HL-60/S4 treated with phorbol 12-myristate 13-acetate at 8.2 ng/mL for 4 days and 3 days (cell line): Measurements from ENCODE around the gene NKX1-2.
"Not testable (repeated sequence)": the region's sequence is repeated elsewhere in the genome, so short reads cannot be mapped to it uniquely, and the experiment has no call there.

ENCODE experiments used
- in situ Hi-C: fragments of 300-500 bp; cut with MboI; formaldehyde crosslinking; loops from 2 replicates; pipeline ENCODE4 v1.15.0; 2022; ENCODE audit warnings: low sequenced_read_pairs

Gene NKX1-2

DNA sequence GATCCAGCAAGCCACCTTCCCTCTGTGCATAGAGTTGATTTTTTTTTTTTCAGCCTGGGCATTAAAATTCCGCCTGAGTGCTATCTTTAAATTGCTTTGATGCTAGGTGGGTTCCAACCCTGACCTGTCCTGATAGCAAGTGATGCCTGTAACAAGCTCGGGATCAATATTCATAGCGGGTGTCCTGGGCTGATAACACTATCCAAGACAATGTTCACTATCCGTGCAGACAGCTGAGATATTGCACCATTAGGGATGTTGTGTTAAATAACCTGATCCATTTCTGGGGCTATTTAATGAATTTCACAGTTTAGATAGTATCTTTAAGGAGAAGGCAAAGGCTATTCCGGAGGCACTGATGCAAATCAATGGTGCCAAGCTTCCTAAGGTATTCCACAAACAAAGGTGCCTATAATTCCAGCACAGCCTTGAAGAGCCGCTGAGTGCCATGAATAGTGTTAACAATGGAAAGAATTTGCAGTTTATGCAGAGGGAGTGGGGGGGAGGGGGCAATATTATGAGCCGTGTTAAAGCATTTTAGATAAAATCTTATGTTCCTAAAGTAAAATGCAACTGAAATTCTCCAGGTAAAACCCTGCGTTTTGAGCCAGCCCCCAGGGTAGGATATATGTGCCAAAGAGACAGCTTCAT lies 4.2 kb upstream of the NKX1-2 start:
- in situ Hi-C loops = no loop called here

GRCh38 chr10:124451276-124451675 lies 1.4 kb upstream of the NKX1-2 start:
- in situ Hi-C loops = no loop called here

- in situ Hi-C loops = no loop called here
These were observed 885 bp upstream of the NKX1-2 start for GRCh38 chr10:124450783-124451057.

GRCh38 chr10:124449170-124450011 lies 444 bp downstream of the NKX1-2 start:
- in situ Hi-C loops = no loop called here

- in situ Hi-C loops = no loop called here
These were observed 1.1 kb downstream of the NKX1-2 start for GRCh38 chr10:124448696-124449169.

DNA sequence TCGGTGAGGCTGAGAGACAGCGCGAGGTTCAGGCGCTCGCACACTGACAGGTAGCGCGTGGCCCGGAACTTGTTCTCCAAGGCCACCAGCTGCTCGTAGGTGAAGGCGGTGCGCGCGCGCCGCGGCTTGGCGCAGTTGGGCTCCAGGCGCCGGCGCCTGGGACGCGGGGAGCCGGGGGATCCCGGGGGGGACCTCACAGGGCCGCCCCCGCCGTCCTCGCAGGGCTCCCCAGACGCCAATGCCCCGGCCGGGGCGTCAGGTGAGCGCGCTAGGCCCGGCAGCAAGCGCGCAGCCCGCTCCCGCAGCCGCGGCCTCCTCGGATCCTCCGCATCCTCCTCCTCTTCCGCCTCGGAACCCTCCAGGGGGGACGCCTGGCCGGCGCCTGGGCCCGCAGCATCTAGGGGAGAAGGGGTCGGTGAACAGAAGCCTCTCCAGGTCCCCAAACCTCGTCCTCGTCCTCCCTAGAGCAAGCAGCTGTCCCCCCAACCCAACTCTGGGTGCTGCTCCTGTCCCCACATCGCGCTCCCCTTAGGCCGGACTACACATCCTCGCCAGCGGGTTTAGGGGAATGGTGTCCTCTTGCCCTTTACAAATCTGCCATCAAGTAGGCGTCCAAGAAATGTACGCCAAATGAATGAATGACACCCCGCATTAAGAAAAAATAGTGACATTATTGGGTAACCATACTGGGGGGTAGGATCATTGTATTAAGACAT lies 1.9 kb downstream of the NKX1-2 start:
- in situ Hi-C loops = no loop called here

DNA sequence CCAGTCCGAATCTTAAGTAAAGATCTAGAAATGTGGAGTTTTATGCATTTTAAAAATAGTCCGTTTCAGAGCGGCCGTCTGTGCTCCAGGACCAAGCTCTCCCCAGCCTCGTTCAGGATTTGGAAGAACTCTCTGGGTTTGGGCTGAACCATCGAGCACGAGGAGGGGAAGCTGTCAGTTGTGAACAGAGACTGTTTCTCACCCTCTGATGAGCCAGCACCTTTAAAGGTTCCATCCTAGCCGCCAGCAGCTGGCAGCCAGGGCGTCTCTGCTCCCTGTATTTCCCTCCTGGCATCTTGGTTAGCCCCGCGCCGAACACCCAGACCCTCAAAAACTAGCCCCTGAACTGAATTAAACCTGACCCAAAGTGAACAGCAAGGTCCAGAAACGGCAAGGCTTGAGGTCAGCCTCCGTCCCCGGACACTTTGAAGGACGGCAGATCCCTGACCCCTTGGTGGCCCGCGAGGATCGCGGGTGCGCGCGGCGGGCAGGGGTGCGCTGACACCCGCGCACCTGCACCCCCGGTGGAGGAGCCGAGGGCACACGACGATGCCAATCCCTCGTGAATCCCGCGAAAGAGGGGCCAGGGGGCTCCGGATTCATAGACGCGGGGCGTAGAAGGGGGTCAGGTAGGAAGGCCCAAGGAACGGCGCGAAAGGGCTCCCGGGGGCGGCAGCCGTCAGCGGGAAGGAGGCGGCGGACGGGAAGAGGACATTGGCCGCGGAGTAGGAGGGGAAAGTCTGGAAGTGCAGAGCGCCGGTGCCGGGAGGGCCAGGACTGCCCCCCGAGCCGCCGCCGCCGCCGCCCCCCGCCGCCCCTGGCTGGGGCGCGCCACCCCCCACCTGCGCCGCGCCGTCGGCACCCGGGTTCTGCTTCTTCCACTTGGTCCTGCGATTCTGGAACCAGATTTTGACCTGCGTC lies 2.7 kb downstream of the NKX1-2 start:
- in situ Hi-C loops = no loop called here

DNA sequence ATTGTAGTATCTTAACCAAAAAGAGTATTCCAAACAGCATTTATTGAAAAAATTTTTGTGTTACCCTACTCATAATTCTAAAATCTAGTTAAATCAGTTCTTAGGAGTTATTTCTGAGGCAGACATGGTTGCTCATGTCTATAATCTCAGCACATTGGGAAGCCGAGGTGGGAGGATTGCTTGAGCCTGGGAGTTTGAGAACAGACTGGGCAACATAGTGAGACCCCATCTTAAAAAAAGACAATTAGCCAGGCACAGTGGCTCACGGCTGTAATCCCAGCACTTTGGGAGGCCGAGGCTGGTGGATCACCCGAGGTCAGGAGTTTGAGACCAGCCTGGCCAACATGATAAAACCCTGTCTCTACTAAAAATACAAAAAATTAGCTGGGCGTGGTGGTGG lies 8.1 kb downstream of the NKX1-2 start:
- in situ Hi-C loops = not testable (repeated sequence)

- in situ Hi-C loops = no loop called here
These were observed 13.6 kb downstream of the NKX1-2 start for GRCh38 chr10:124436191-124436638.

DNA sequence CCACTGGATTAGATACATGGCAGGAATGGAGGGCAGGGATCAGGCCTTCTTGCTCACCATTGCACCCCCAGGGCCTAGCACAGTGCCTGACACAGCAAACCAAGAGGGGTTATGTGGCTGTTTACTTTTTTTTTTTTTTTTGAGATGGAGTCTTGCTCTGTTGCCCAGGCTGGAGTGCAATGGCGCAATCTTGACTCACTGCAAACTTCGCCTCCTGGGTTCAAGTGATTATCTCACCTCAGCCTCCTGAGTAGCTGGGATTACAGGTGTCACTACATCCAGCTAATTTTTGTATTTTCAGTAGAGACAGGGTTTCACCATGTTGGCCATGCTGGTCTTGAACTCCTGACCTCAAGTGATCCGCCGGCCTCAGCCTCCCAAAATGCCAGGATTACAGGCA lies 14.2 kb downstream of the NKX1-2 start:
- in situ Hi-C loops = not testable (repeated sequence)

GRCh38 chr10:124433461-124433860 lies 16.4 kb downstream of the NKX1-2 start:
- in situ Hi-C loops = no loop called here

GRCh38 chr10:124430077-124430476 lies 19.8 kb downstream of the NKX1-2 start:
- in situ Hi-C loops = no loop called here

- in situ Hi-C loops = no loop called here
These were observed 20.3 kb downstream of the NKX1-2 start for GRCh38 chr10:124429576-124429975.

GRCh38 chr10:124428207-124428777 lies 21.5 kb downstream of the NKX1-2 start:
- in situ Hi-C loops = no loop called here

GRCh38 chr10:124425227-124425962 lies 24.4 kb downstream of the NKX1-2 start:
- in situ Hi-C loops = no loop called here

GRCh38 chr10:124423813-124424212 lies 26.0 kb downstream of the NKX1-2 start:
- in situ Hi-C loops = no loop called here

GRCh38 chr10:124422742-124423141 lies 27.1 kb downstream of the NKX1-2 start:
- in situ Hi-C loops = no loop called here

GRCh38 chr10:124420254-124420653 lies 29.6 kb downstream of the NKX1-2 start:
- in situ Hi-C loops = no loop called here

DNA sequence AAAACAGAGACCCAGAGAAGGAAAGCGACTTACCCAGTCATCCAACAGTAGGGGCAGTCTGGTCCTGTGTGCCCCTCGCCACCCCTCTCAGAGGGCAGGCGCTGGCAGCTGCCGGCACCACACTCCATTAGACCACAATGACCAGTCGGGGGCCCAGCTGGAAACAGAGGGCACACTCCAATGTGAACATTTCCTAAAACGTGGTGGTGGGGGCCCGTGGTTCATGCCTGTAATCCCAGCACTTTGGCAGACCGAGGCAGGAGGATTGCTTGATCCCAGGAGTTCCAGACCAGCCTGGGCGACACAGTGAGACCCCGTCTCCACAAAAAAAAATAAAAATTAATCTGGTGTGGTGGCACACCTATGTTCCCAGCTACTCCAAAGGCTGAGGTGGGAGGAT lies 30.2 kb downstream of the NKX1-2 start:
- in situ Hi-C loops = no loop called here
